ENCODE data around the gene CAPN7.

The CAPN7 gene

DNA sequence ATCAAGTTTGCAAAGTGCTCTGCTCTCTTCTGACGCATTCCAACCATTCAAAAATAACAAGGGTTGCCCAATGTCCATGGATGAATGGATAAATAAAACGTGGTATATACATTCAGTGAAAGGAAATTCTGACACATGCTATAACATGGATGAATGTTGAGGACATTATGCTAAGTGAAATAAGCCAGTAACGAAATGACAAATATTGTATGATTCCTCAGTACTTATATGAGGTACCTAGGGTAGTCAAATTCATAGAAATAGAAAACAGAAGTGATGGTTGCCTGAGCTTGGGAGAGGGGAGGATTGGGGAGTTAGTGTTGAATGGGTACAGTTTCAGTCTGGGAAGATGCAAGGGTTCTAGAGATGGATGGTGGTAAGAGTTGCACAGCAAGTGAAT is 92.5 kb downstream of the CAPN7 start:
- DNase-seq (ENCODE audit: low read depth), result no peak

DNA sequence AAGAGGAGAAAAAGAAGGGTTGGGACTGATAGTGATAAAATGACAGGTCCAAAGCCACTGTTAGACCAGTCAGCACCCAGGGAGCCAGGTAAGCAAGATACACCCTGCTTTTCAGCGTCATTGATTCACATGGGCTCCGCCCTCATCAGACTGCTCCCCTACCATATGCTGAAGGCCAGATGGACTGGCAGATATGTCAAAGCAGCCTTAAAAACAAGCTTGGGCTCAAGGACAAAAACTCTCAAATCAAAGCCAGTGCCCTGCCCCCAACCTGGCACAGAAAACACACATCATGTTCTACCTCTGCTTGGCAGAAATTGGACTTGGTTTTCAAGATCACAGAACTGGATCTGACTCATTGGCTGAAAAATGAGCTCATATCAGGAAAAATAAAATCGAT is 93.0 kb downstream of the CAPN7 start:
- no peak for DNase-seq (ENCODE audit: low read depth)

DNA sequence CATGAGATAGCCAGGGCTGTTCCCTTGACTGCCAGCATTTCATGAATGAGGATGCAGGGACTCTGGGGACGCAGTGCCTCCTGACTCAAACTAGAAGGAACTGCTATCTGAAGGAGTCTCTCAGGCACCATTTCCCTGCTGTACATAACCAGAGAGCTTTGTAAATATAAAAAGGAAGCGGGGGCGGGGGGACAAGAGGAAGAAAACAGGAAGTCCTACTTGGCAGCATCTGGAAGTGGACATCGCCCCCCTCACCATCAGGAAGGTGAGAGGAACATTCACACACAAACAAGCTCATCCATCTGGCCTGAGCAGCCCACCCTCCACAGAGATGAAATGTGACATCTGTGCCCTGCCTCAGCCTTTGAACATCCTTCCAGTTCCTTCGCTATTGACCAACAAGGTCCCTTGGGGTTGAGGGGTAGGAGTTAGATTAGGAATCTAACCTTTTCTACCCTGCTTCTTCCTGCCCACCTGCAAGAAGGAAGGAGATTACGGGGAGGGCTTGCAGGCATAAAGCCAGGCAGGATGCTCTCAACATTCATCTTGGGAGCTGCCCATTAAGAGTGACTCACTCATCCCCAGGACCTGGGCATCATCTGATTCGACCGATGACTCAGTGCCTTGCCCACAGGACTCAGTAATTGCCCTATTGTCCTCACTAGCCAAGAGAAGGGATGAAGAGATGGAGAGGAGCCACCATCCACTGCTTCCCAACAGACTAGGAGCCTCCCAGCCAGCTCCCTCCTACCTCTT is 94.5 kb downstream of the CAPN7 start:
- no peak for DNase-seq (ENCODE audit: low read depth)

- no peak for DNase-seq (ENCODE audit: low read depth)
Observed at GRCh38 chr3:15301761-15302160, 95.7 kb downstream of the CAPN7 start.

Measured in stimulated activated CD8-positive, alpha-beta memory T cell treated with anti-CD3 and anti-CD28 coated beads, Interleukin-15, amount 100 ng/mL, for 1 hour (primary cell).